Cerebellar nuclear complex (tissue), 1 donor: Measurements from ENCODE around the gene PSD.
"Not testable (repeated sequence)": the region's sequence is repeated elsewhere in the genome, so short reads cannot be mapped to it uniquely, and the experiment has no call there.

Experiments used
- DNase-seq, 2 experiments: peaks; one replicate each; lab custom pipeline; 2025; lab: John Stamatoyannopoulos, UW

PSD gene

GRCh38 chr10:102418622-102419268 lies at the start of gene PSD:
TSS of gene PSD (minus strand) at chr10:102418785. CDS start at chr10:102417038, 1,747 bp downstream.
- DNase-seq: no peak

- no peak for DNase-seq
These were observed 49.4 kb upstream of the PSD start for GRCh38 chr10:102467971-102468438.

GRCh38 chr10:102467318-102467717 lies 48.7 kb upstream of the PSD start:
- no peak for DNase-seq

GRCh38 chr10:102465466-102465865 lies 46.9 kb upstream of the PSD start:
- DNase-seq: no peak

- no peak for DNase-seq
These were observed 45.4 kb upstream of the PSD start for GRCh38 chr10:102463983-102464382.

GRCh38 chr10:102462512-102463054 lies 44.0 kb upstream of the PSD start:
- DNase-seq: no peak

- peak; percentile 43 to 85 for DNase-seq
These were observed 42.8 kb upstream of the PSD start for GRCh38 chr10:102461187-102462054.

- DNase-seq: no peak
These were observed 42.2 kb upstream of the PSD start for GRCh38 chr10:102460836-102461186.

- DNase-seq: no peak
These were observed 40.1 kb upstream of the PSD start for GRCh38 chr10:102458656-102459055.

- DNase-seq: peak in 1 of 2 experiments; percentile 16
These were observed 39.1 kb upstream of the PSD start for GRCh38 chr10:102457591-102458150.

GRCh38 chr10:102455893-102456471 lies 37.4 kb upstream of the PSD start:
- DNase-seq: no peak

- not testable (repeated sequence) for DNase-seq
These were observed 36.3 kb upstream of the PSD start for GRCh38 chr10:102454662-102455487.

- no peak for DNase-seq
These were observed 34.9 kb upstream of the PSD start for GRCh38 chr10:102453502-102453901.

- no peak for DNase-seq
These were observed 34.2 kb upstream of the PSD start for GRCh38 chr10:102452672-102453340.

- DNase-seq: no peak
These were observed 32.8 kb upstream of the PSD start, which contains the start of gene C10orf95 for GRCh38 chr10:102451105-102451969. TSS of gene C10orf95 (minus strand) at chr10:102451543. CDS start at chr10:102451093, 450 bp downstream.

GRCh38 chr10:102450374-102451104 lies 32.0 kb upstream of the PSD start:
- DNase-seq: peak in 1 of 2 experiments; percentile 33

- DNase-seq: no peak
These were observed 31.5 kb upstream of the PSD start for GRCh38 chr10:102450124-102450373.

- DNase-seq: peak; percentile 50 to 83
These were observed 30.9 kb upstream of the PSD start for GRCh38 chr10:102449321-102450123.
